ENCODE data around the gene CENPVL3. TPM values are rescaled to one million over a fixed set of nuclear protein-coding genes. Genes with fewer than 3 reads are reported as not detected.

Gene CENPVL3
- total RNA-seq, 1 donor from 2014 or later: not detected

DNA sequence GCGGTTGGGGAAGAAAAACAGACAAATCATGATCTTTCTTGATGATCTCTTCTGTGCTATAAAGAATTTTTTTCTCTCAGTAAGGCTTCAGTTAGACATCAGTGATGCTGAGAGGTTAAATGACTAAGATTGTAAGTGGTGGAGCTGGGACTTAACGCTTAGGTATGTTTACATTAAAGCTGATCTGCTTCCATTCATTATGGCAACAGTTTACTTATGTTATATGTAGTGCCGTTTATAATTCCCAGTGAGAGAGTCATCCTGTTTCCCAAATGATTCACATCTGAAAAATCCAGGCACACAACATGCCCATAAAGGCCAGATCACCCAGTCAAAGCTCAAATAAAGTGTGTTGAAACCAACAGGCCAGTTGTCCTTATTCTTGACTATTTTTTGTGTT lies 50.1 kb downstream of the CENPVL3 start:
- DNase-seq (no peak), ATAC-seq (no peak)
- no peaks in the 10 kb centered on the region for H3K27me3 ChIP-seq
- no peak overlapping the region for H3K4me3 ChIP-seq
- no peaks in the 10 kb centered on the region for H3K36me3 ChIP-seq
- H3K27ac ChIP-seq: no peak overlapping the region
- no peaks in the 10 kb centered on the region for H3K4me1 ChIP-seq
- TF ChIP-seq, protein P1, sequence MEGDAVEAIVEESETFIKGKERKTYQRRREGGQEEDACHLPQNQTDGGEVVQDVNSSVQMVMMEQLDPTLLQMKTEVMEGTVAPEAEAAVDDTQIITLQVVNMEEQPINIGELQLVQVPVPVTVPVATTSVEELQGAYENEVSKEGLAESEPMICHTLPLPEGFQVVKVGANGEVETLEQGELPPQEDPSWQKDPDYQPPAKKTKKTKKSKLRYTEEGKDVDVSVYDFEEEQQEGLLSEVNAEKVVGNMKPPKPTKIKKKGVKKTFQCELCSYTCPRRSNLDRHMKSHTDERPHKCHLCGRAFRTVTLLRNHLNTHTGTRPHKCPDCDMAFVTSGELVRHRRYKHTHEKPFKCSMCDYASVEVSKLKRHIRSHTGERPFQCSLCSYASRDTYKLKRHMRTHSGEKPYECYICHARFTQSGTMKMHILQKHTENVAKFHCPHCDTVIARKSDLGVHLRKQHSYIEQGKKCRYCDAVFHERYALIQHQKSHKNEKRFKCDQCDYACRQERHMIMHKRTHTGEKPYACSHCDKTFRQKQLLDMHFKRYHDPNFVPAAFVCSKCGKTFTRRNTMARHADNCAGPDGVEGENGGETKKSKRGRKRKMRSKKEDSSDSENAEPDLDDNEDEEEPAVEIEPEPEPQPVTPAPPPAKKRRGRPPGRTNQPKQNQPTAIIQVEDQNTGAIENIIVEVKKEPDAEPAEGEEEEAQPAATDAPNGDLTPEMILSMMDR (IDR thresholded peaks at IDR 0.05): no peak
- intact Hi-C loops (cut with DNase I): no loop called here
- no peaks in the 10 kb centered on the region for H3K9me3 ChIP-seq

Other genes with a start within 250 kb of the CENPVL3 start
- gene NUDT11, start 122.3 kb downstream of the CENPVL3 start, total RNA-seq: 0.64 TPM
- gene CENPVL2, start 63.9 kb upstream of the CENPVL3 start, total RNA-seq: not detected
- gene CENPVL1, start 91.6 kb upstream of the CENPVL3 start, total RNA-seq: not detected
- 10.4 TPM for gene GSPT2, start 124.5 kb upstream of the CENPVL3 start, total RNA-seq

Data from upper lobe of right lung (tissue), 1 donor.